H1 (cell line): ENCODE measurements around the gene CACNA1C. TPM values are rescaled to one million over a fixed set of nuclear protein-coding genes. Genes with fewer than 3 reads are reported as not detected.

Experiments used
- CEBPB ChIP-seq: IDR thresholded peaks from 2 replicates; pipeline ENCODE4 v1.6.1; 2012; ENCODE audit warnings: low read depth, low read length
- CHD7 ChIP-seq: fragments of 300-600 bp; sonication (generic); IDR thresholded peaks from 2 replicates; pipeline ENCODE4 v1.7.1; 2012; ENCODE audit warnings: low read length, moderate library complexity, mild to moderate bottlenecking, inconsistent platforms; ENCODE audit not compliant: insufficient replicate concordance
- EGR1 ChIP-seq: IDR thresholded peaks from 2 replicates; pipeline ENCODE4 v1.6.1; 2011; ENCODE audit warnings: low read depth, low read length, borderline replicate concordance
- HDAC2 ChIP-seq, 2 experiments: fragments of 300-600 bp in 1 of 2; sonication (generic) in 1 of 2; IDR thresholded peaks; 2 replicates each; pipeline ENCODE4 v1.6.1; 2011 to 2012; ENCODE audit warnings: low read depth in 2 of 2, low read length in 2 of 2, mild to moderate bottlenecking in 2 of 2, moderate library complexity in 2 of 2, borderline replicate concordance in 1 of 2, inconsistent platforms in 1 of 2
- HDAC6 ChIP-seq: IDR thresholded peaks from one replicate; pipeline ENCODE4 v1.7.1; 2012; ENCODE audit warnings: low read depth, mild to moderate bottlenecking, inconsistent platforms, low read length, moderate library complexity
- KDM1A ChIP-seq: fragments of 200-600, 300-600 bp; sonication (generic); IDR thresholded peaks from 2 replicates; pipeline ENCODE4 v1.7.1; 2016; ENCODE audit warnings: mild to moderate bottlenecking, low read length, borderline replicate concordance
- MAX ChIP-seq: IDR thresholded peaks from 2 replicates; pipeline ENCODE4 v1.6.1; 2012; ENCODE audit warnings: inconsistent platforms
- RNF2 ChIP-seq: fragments of 200-900, 300-1000 bp; sonication (generic); IDR thresholded peaks from 2 replicates; pipeline ENCODE4 v1.7.1; 2016; ENCODE audit warnings: borderline replicate concordance, low read depth, mild to moderate bottlenecking, antibody characterized with exemption, low read length; ENCODE audit not compliant: poor library complexity, severe bottlenecking; ENCODE audit errors: missing control alignments
- SP2 ChIP-seq: IDR thresholded peaks from 2 replicates; pipeline ENCODE4 v1.6.1; 2012; ENCODE audit warnings: mild to moderate bottlenecking, low read length, inconsistent platforms
- polyA plus RNA-seq, 7 experiments: library from polyadenylated mRNA; depleted of rRNA in 3 of 7; stranded (reverse) in 5 of 7; unstranded in 2 of 7; fragments of >200 nt in 5 of 7; fragments of 200-250 nt in 2 of 7; gene quantifications; 1 replicate in 5 of 7; 2 replicates in 1 of 7; 4 replicates in 1 of 7; pipeline versions ENCODE4 v1.2.1 to v1.2.3, GENCODE V29; 2011 to 2013; ENCODE audit warnings: missing spikeins in 2 of 7, mixed read lengths in 2 of 7
- total RNA-seq: library from RNA; stranded (reverse); fragmentation: NEBNext Ultra II Directional; extraction: Animal tissue kit (Norgen Biotek cat#: 25700); gene quantifications from 2 replicates; pipeline ENCODE4 v1.2.1, GENCODE V29; 2021

Gene CACNA1C
- total and polyA plus RNA-seq, 2 of the 8 experiments (the other 6 are each of a cell fraction or from before 2014, with no cell fraction given), result 1.3 TPM

GRCh38 chr12:2390850-2391390, 338.1 kb downstream of the CACNA1C start (continued):
- TF ChIP-seq CHD7 (no peak), MAX (no peak), HDAC6 (no peak), KDM1A (no peak), HDAC2 (IDR thresholded peaks at IDR 0.05; ENCODE audit: borderline replicate concordance in 1 of 2, low read depth in 2 of 2, low read length in 2 of 2) (no peak), SP2 (no peak), EGR1 (no peak), RNF2 (no peak), CEBPB (no peak)
